Stomach (tissue), 4 donors: ENCODE data around the gene RCCD1.

Source experiments
- CTCF ChIP-seq, 7 experiments: fragments of 450-650 bp in 4 of 7; fragments of 200-600 bp in 3 of 7; sonication (generic) in 3 of 7; IDR thresholded peaks; one replicate each; pipeline ENCODE4 v1.5.1; 2016 to 2019; ENCODE audit warnings: antibody characterized with exemption in 7 of 7, control low read depth in 2 of 7, mild to moderate bottlenecking in 1 of 7
- POLR2AphosphoS5 ChIP-seq, 3 donors: sonication (generic); formaldehyde crosslinking; IDR thresholded peaks; one replicate each; pipeline ENCODE4 v1.6.1; 2016; ENCODE audit warnings: antibody characterized with exemption in 3 of 3

- no peak for TF ChIP-seq CTCF (IDR thresholded peaks at IDR 0.05)
- no peak for TF ChIP-seq POLR2AphosphoS5 (IDR thresholded peaks at IDR 0.05)
These were observed 5.8 kb downstream of the RCCD1 start for GRCh38 chr15:90960298-90961091.
